SK-N-SH treated with all-trans-retinoic acid at 6 μM for 48 hours (cell line): ENCODE data around the gene FLRT3.

Experiments used
- CSRNP3 ChIP-seq: fragments of 250-450 bp; sonication (Bioruptor Pico); IDR thresholded peaks from 2 replicates; pipeline ENCODE4 v1.5.1; 2021; ENCODE audit warnings: mild to moderate bottlenecking, moderate library complexity
- ISL1 ChIP-seq: fragments of 250-450 bp; sonication (Bioruptor Pico); IDR thresholded peaks from 2 replicates; pipeline ENCODE4 v2.1.2; 2022; ENCODE audit warnings: mild to moderate bottlenecking, moderate library complexity
- PATZ1 ChIP-seq: fragments of 250-450 bp; sonication (Bioruptor Pico); IDR thresholded peaks from 2 replicates; pipeline ENCODE4 v1.8.0; 2020; ENCODE audit warnings: mild to moderate bottlenecking, moderate library complexity, borderline replicate concordance
- POU6F1 ChIP-seq: fragments of 250-450 bp; sonication (Bioruptor Pico); IDR thresholded peaks from 2 replicates; pipeline ENCODE4 v1.8.0; 2021; ENCODE audit warnings: low read depth, mild to moderate bottlenecking, moderate library complexity, borderline replicate concordance
- RARB ChIP-seq: fragments of 250-450 bp; sonication (Bioruptor Pico); IDR thresholded peaks from 2 replicates; pipeline ENCODE4 v1.8.0; 2021; ENCODE audit warnings: mild to moderate bottlenecking, moderate library complexity
- ZC3H10 ChIP-seq: fragments of 250-450 bp; sonication (Bioruptor Pico); IDR thresholded peaks from 2 replicates; pipeline ENCODE4 v1.5.1; 2021; ENCODE audit warnings: mild to moderate bottlenecking, moderate library complexity

GRCh38 chr20:14386726-14387125 is 49.3 kb upstream of the FLRT3 start:
- TF ChIP-seq ZC3H10 (no peak), PATZ1 (CRISPR knock-in tag) (no peak), RARB (CRISPR knock-in tag) (no peak), CSRNP3 (CRISPR knock-in tag) (no peak), POU6F1 (CRISPR knock-in tag) (no peak), ISL1 (no peak)
